Choroid plexus epithelial cell (primary cell): ENCODE data around the gene PTGES2.

Source experiments
- DNase-seq: peaks from one replicate; pipeline ENCODE4 v3.0.0-alpha.2; 2010; ENCODE audit warnings: low read depth
- H3K4me3 ChIP-seq: 2 replicates; pipeline ENCODE4 v1.5.1; 2011; ENCODE audit warnings: low read depth, mild to moderate bottlenecking, control low read depth, low read length, moderate library complexity
- CTCF ChIP-seq: conservative IDR thresholded peaks from 2 replicates; pipeline ENCODE4 v1.5.1; 2011; ENCODE audit warnings: low read depth, mild to moderate bottlenecking, control low read depth, inconsistent platforms, low read length, moderate library complexity

PTGES2 gene

GRCh38 chr9:128167209-128167608 lies 39.7 kb upstream of the PTGES2 start:
- no peak for TF ChIP-seq CTCF
- no peak overlapping the region for H3K4me3 ChIP-seq
- DNase-seq, result no peak

GRCh38 chr9:128166169-128166568 lies 38.6 kb upstream of the PTGES2 start:
- no peak for TF ChIP-seq CTCF
- DNase-seq, result no peak
- no peak overlapping the region for H3K4me3 ChIP-seq

GRCh38 chr9:128164307-128164885 lies 36.9 kb upstream of the PTGES2 start:
- no peak for TF ChIP-seq CTCF
- DNase-seq, result no peak
- H3K4me3 ChIP-seq, result no peak overlapping the region

- TF ChIP-seq CTCF, result no peak
- DNase-seq, result no peak
- no peak overlapping the region for H3K4me3 ChIP-seq
Observed at GRCh38 chr9:128163523-128164306, 36.2 kb upstream of the PTGES2 start.

GRCh38 chr9:128163027-128163515 lies 35.5 kb upstream of the PTGES2 start:
- DNase-seq, result no peak
- H3K4me3 ChIP-seq, result no peak overlapping the region
- no peak for TF ChIP-seq CTCF

GRCh38 chr9:128162215-128163026 lies 34.9 kb upstream of the PTGES2 start:
- no peak for TF ChIP-seq CTCF
- no peak overlapping the region for H3K4me3 ChIP-seq
- no peak for DNase-seq
